SU-DHL-6 (cell line): ENCODE results near the gene ANTXR1.

Experiments used
- EZH2phosphoT487 ChIP-seq: fragments of 200-600 bp; sonication (generic), shearing (Covaris generic); conservative IDR thresholded peaks from 2 replicates; pipeline ENCODE4 v1.6.1; 2018; ENCODE audit warnings: mild to moderate bottlenecking, antibody characterized with exemption, low read length, moderate library complexity, mixed read lengths
- TF ChIP-seq, protein P1 (sequence below): fragments of 200-600 bp; sonication (generic); IDR thresholded peaks from one replicate; pipeline ENCODE4 v1.5.1; 2017; ENCODE audit warnings: antibody characterized with exemption, mild to moderate bottlenecking, low read length, moderate library complexity; ENCODE audit not compliant: insufficient read depth, poor library complexity, severe bottlenecking

DNA sequence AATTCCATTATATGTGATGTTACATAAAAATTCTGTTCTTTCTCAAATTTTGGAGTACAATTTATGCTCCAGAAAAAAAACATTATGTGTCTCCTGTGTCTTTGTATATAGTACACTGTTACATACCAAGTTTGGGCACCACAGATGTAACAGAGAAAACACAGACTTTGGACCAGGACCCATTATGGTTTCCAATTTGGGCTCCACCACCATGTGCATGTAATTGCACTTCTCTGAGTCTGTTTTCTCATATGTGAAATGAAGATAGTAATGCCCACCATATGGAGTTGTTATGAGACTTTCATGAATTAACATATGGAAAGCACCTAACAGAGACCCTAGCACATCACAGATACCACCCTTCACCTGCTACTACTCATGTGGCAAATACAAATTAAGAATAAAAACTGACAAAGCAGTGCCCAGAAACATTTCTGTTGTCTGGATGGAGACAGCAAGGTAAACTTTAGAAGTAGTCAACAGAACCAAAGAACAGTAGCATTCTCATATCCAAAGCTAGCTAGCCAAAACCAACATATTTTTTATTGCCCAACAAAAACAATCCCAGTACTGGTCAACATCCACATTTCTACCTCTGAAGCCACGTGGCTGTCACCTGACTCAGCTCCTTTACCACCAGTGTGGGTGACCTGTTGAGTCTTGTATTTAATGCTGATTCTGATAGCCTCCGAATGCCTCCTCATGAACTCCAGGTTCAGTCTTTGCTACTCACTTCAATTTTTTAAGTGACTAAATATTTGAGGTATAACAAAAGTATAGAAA lies 42.9 kb downstream of the ANTXR1 start:
- TF ChIP-seq, protein P1, sequence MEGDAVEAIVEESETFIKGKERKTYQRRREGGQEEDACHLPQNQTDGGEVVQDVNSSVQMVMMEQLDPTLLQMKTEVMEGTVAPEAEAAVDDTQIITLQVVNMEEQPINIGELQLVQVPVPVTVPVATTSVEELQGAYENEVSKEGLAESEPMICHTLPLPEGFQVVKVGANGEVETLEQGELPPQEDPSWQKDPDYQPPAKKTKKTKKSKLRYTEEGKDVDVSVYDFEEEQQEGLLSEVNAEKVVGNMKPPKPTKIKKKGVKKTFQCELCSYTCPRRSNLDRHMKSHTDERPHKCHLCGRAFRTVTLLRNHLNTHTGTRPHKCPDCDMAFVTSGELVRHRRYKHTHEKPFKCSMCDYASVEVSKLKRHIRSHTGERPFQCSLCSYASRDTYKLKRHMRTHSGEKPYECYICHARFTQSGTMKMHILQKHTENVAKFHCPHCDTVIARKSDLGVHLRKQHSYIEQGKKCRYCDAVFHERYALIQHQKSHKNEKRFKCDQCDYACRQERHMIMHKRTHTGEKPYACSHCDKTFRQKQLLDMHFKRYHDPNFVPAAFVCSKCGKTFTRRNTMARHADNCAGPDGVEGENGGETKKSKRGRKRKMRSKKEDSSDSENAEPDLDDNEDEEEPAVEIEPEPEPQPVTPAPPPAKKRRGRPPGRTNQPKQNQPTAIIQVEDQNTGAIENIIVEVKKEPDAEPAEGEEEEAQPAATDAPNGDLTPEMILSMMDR: no peak
- TF ChIP-seq EZH2phosphoT487: no peak
